HG02571 (cell line): ENCODE measurements around the gene FAM240B.

Experiments used
- ATAC-seq: cut with Tn5 transposase; IDR thresholded peaks from one replicate; pipeline ENCODE4 v1.9.1; 2021; ENCODE audit warnings: mild to moderate bottlenecking, moderate library complexity; ENCODE audit not compliant: unreplicated experiment

Gene FAM240B

DNA sequence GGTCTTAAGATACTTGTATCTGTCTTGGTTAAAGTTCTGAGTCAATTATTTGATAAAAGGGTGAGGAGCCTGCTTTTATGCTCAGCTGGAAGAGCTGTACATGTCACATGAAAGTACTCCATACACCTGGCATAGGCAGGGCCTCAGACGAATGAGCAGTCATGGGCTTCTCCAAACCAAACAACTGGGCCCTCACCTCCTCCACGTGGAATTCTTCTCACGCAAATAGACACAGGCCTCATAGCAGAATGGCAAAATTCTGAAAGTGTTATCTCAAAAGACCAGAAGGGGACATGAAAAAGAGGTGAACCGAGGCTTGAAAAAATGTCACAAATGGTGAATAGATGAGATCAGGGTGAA, 48.6 kb downstream of the FAM240B start:
- ATAC-seq = no peak

GRCh38 chr9:38670542-38671371, 49.2 kb downstream of the FAM240B start:
- no peak for ATAC-seq

GRCh38 chr9:38668791-38669466, 51.0 kb downstream of the FAM240B start:
- no peak for ATAC-seq

DNA sequence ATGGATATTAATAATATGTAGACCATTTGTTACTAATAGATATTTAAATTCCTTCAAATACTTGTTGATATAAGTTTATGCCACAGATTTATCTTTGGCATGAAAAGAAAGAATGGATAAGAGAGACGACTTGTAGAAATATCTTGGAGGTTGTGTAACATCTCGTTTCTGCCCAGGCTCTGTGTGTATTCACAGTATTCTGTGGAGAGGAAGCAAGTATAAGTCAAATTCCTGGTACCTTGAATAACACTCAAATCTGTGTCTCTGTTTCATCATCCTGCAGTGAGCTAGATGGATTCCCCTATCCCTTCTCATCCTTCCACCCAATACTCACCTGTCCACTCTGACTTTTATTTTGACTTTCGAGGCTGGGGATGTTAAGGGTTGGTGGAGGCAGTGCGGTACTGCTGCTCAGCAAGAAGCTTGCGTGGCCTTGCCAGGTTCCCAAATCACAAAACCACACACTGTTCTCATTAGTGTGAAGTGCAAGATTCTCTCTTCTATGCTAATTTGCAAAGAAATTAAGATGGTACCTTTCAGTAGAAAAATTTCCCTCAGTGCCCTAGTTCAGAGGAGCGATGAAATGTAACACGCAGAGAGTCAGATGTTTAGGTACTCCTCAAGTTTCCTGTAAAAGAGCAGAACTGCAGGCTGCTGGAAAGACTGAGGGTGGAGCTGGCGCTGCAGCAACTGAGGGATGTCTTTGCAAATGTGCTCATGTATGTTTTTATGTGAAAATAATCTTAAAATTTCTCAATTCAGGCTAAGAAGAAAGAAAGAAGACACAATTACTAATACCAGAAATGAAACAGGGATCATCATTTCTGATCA, 57.0 kb downstream of the FAM240B start:
- ATAC-seq = no peak

DNA sequence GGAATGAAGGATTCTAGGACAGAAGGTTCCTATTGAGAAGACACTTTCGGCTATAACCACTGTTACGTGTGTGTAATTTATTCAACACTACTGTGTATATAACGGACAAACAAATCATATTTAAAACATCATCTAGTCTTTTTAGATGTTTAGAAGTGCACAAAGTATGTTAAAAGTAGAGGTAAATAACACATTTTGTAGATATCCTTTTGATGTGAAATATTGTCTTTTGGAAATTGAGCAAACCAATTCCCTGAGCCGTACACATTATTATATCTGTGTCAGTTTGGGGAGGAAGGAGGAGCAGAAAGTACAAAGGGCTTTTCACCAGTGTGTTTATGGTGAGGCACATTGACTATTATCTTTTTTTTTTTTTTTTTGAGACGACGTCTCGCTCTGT, 60.4 kb downstream of the FAM240B start:
- no peak for ATAC-seq

DNA sequence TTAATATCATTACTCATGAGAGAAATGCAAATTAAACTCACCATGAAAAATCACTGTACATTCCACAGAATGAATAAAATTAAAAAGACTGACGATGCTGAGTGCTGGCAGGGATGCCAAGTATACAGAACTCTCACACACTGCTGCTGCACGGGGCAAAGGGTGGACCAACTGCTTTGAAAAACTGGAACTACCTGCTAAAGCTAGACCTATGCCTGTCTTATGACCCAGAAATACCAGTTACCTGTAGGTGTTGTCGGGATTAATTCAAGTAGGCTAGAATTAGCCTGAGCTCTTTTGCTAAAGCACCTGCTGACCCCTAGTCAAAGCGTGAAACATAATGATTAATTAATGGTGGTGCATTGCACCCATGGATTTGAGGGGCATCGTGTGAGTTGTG, 63.0 kb downstream of the FAM240B start:
- ATAC-seq = no peak

GRCh38 chr9:38652486-38652885, 67.4 kb downstream of the FAM240B start:
- no peak for ATAC-seq

DNA sequence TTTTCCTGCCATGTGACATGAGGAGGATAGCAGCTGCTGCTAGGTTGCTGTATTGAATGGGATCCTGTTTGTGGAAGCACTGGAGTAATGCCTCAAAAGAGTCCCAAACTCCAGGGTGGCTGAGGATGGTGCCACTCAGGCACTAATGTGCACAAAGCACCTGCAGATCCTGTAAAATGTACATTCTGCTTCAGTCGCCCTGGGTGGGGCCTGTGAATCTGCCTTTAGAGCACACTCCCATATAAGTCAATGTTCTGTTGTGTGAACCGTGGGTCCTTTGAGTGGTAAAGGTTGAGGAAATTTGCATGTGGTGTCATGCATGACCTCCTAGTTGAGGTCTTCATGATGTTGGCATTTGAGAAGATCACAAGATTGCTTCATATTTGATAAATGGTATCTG, 67.9 kb downstream of the FAM240B start:
- no peak for ATAC-seq

DNA sequence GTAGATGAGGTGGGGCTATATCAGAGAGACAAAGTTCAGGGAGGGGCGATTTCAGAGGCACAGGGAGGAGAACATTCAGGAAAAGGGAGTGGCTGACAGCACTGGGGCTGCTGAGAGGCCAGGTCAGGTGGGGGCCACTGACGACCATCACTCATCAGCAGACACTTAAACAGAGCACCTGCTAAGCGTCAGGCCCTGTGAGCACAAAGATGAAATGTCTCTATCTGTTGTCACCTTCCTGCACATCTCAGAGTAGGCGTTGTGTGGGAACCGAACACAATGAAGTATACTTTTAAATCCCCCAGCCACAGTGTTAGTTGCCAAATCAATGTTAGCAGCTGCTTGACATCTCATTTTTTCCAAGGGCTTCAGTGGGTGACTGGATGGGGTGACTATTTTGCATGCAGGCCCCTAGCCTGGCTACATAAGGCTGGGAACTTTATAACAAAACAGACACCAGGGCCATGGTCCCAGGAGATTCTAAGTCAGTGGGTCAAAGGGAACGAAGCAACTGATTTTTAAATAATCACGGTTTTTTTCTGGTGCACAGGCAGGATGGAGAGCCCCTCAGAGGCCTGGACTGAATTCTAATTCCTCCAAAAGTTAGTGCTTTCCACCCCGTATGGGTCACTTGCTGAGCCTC, 68.4 kb downstream of the FAM240B start:
- ATAC-seq = no peak

DNA sequence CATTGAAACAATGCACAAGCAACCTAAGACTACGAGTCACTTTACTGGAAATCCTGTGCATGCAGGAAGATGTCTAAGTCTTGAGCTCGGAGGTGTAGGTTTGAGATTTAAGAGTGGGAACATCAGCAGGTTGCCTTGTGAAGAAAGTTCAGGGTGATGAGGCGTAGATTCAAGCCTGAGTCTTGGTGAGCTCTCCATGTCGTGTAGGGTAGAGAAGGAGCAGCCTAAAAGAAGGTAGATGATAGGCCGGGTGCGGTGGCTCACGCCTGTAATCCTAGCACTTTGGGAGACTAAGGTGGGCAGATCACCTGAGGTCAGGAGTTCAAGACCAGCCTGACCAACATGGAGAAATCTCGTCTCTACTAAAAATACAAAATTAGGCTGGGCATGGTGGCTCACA, 69.4 kb downstream of the FAM240B start:
- no peak for ATAC-seq

DNA sequence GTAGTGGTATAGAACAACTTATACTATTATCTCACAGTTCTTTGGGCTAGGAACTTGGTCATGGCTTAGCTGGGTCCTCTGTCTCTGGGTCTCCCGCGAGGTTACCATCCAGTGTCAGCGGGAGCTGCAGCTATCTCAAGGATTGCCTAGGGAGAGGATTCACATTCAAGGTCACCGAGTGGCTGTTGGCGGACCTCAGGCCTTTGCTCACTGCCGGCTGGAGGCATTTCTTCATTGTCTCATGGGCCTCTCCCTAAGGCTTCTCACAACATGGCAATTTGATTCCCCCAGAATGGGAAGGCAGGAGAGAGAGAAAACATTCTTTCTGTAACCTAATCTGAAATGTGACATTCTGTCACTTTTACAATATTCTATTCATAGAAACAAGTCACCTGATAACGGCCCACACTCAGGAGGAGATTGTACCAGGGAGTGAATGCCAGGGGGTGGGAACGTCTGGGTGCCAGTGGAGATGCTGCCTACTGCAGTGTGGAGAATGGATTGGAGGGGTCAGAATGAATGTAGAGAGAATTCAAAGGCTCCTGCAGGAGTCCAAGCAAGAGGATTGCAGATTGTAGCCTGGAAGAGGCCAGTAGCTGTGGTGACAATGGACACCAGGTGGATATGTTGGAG, 70.1 kb downstream of the FAM240B start:
- no peak for ATAC-seq

DNA sequence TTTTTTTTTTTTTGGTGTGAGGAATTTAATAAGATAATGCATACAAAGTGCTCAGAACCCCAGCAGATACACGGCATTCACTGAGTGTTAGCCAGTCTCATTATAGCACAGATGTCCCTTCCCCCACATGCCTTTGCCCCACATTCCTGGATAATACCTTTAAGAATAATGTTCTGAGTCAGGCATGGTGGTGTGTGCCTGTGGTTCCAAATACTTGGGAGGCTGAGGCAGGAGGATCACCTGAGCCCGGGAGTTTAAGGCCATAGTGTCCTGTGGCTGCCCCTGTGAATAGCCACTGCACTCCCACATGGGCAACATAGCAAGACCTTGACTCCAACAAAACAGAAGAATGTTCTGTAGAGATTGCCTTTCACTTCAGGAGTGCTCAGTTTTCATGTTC, 75.3 kb downstream of the FAM240B start:
- no peak for ATAC-seq
